Measurements from ENCODE around the gene ENTREP3. TPM values are rescaled to one million over a fixed set of nuclear protein-coding genes. Genes with fewer than 3 reads are reported as not detected.

ENTREP3 gene
- total RNA-seq, 1 donor = 6.5 TPM

- Histone ChIP-seq H2AFZ (ENCODE audit: low read length) (peak overlapping the region; percentile 97), H3K79me2 (ENCODE audit: insufficient read depth, low read length) (peaks cover 16% of the 10 kb centered on the region), H3K27ac (ENCODE audit: low read depth, low read length) (peak overlapping the region; percentile 91), H3K36me3 (ENCODE audit: insufficient read depth, low read length) (no peaks in the 10 kb centered on the region), H3K27me3 (ENCODE audit: insufficient read depth, low read length) (no peaks in the 10 kb centered on the region), H3K4me3 (ENCODE audit: insufficient read depth, low read length) (peak overlapping the region; percentile 82), H3K4me1 (ENCODE audit: insufficient read depth, low read length) (peaks cover 52% of the 10 kb centered on the region), H3K4me2 (ENCODE audit: insufficient read depth, low read length) (peak overlapping the region; percentile 97), H4K20me1 (ENCODE audit: insufficient read depth, low read length) (peaks cover 2% of the 10 kb centered on the region), H3K9me3 (ENCODE audit: low read depth, low read length) (no peaks in the 10 kb centered on the region)
- TF ChIP-seq CTCF (IDR thresholded peaks at IDR 0.05; ENCODE audit: extremely low read depth, low read depth, low read length) = no peak
- no peak for DNase-seq (ENCODE audit: insufficient read length, low spot score, missing footprints)
Observed at GRCh38 chr1:155228096-155228427, 27.2 kb downstream of the ENTREP3 start.

- Histone ChIP-seq H4K20me1 (ENCODE audit: insufficient read depth, low read length) (peaks cover 2% of the 10 kb centered on the region), H3K27me3 (ENCODE audit: insufficient read depth, low read length) (no peaks in the 10 kb centered on the region), H3K36me3 (ENCODE audit: insufficient read depth, low read length) (no peaks in the 10 kb centered on the region), H3K79me2 (ENCODE audit: insufficient read depth, low read length) (peaks cover 16% of the 10 kb centered on the region), H3K4me1 (ENCODE audit: insufficient read depth, low read length) (peaks cover 48% of the 10 kb centered on the region), H2AFZ (ENCODE audit: low read length) (peak overlapping the region; percentile 97), H3K27ac (ENCODE audit: low read depth, low read length) (peak overlapping the region; percentile 91), H3K4me2 (ENCODE audit: insufficient read depth, low read length) (peak overlapping the region; percentile 97), H3K4me3 (ENCODE audit: insufficient read depth, low read length) (peak overlapping the region; percentile 82), H3K9me3 (ENCODE audit: low read depth, low read length) (no peaks in the 10 kb centered on the region)
- TF ChIP-seq CTCF (IDR thresholded peaks at IDR 0.05; ENCODE audit: extremely low read depth, low read depth, low read length) = no peak
- DNase-seq (ENCODE audit: insufficient read length, low spot score, missing footprints) = peak; percentile 99
Observed at GRCh38 chr1:155227261-155228095, 27.8 kb downstream of the ENTREP3 start.

- H3K4me1 ChIP-seq (ENCODE audit: insufficient read depth, low read length) = peaks cover 42% of the 10 kb centered on the region
Observed at GRCh38 chr1:155226910-155227260, 28.4 kb downstream of the ENTREP3 start.

More at GRCh38 chr1:155226910-155227260, 28.4 kb downstream of the ENTREP3 start:
- no peaks in the 10 kb centered on the region for H3K9me3 ChIP-seq (ENCODE audit: low read depth, low read length)
- H2AFZ ChIP-seq (ENCODE audit: low read length) = peak overlapping the region; percentile 73
- peak; percentile 77 for DNase-seq (ENCODE audit: insufficient read length, low spot score, missing footprints)
- peaks cover 2% of the 10 kb centered on the region for H4K20me1 ChIP-seq (ENCODE audit: insufficient read depth, low read length)
- no peaks in the 10 kb centered on the region for H3K36me3 ChIP-seq (ENCODE audit: insufficient read depth, low read length)
- H3K4me2 ChIP-seq (ENCODE audit: insufficient read depth, low read length) = peak overlapping the region; percentile 91
- H3K79me2 ChIP-seq (ENCODE audit: insufficient read depth, low read length) = peaks cover 16% of the 10 kb centered on the region
- peak overlapping the region; percentile 82 for H3K4me3 ChIP-seq (ENCODE audit: insufficient read depth, low read length)
- peak overlapping the region; percentile 89 for H3K27ac ChIP-seq (ENCODE audit: low read depth, low read length)
- H3K27me3 ChIP-seq (ENCODE audit: insufficient read depth, low read length) = no peaks in the 10 kb centered on the region
- no peak for TF ChIP-seq CTCF (IDR thresholded peaks at IDR 0.05; ENCODE audit: extremely low read depth, low read depth, low read length)

All from osteoblast (primary cell).